ENCODE results near the gene GUCA1A.
"Not testable (repeated sequence)": the region's sequence is repeated elsewhere in the genome, so short reads cannot be mapped to it uniquely, and the experiment has no call there.

Gene GUCA1A

GRCh38 chr6:42147138-42147562 is 26.0 kb upstream of the GUCA1A start:
- DNase-seq, result no peak

DNA sequence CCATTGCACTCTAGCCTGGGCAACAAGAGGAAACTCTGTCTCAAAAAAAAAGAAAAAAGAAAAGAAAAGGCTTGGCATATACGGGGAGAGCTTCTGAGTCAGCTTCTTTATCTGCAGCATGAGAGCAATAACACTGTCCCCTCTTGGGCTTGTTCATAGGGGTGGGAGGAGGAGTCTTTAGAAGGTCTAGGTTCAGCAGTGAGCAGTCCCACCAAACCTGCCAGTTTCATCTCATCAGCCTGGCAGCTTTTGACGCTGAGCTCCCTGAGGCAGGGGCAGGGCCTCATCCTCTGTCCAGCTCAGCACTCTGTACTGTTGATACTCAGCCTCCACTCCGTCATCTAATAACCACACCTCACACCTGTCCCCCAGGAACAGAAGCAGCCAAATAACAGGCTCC is 25.1 kb upstream of the GUCA1A start:
- no peak for DNase-seq

- DNase-seq, result no peak
Measured at GRCh38 chr6:42150254-42150653, 22.9 kb upstream of the GUCA1A start.

DNA sequence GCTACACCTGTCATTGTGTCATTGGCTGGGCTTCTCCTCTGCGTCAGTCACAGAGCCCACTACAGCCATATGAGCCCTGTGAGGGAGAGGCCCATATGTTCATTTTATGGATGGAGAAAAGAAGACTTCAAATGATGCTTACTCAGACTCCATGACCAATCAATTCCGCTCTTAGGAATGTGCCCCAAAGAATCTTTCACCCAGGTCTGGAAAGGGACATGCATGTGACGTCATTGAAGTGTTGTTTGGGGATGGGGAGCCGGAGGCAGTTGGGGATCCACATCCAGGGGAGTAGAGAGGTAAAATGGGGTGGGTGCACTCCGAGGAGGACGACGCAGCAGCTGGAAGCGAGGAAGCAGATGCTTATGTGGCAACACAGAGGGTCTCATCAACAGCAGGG is 21.1 kb upstream of the GUCA1A start:
- DNase-seq, result no peak

DNA sequence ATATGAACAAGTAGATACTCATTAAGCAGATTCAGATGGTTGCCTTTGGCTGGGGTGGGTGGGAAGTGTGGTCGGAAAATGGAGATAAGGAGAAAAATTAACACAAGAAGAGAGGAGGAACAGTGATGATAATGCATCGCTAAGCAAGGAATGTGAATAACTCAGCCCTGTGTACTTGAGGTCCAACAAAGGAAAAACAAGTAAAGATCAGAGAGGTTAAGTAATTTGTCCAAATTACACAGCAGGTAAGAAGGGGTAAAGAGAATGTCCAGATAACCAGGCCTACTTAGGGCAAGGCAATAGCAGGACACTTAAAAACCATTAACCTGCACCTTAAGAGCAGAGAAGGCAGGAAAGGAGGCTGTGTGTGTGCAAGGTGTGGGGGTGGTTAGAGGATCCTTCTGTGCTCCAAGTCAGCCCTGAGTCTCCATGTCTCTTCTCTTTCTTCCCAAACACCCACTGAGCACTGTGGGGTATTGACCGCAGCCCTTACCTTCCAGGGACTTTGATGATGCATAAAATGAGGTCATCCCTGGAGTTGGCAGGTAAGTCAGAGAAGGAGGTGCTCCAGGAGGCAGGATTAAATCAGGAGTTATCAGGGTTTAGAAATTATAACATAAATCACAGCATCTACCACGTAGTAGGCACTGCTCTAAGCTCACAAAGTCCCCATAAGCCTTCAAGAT is 20.5 kb upstream of the GUCA1A start:
- not testable (repeated sequence) for DNase-seq

- no peak for DNase-seq
Measured at GRCh38 chr6:42153921-42154320, 19.2 kb upstream of the GUCA1A start.

- no peak for DNase-seq
Measured at GRCh38 chr6:42154461-42155209, 18.5 kb upstream of the GUCA1A start.

GRCh38 chr6:42155293-42155692 is 17.9 kb upstream of the GUCA1A start:
- DNase-seq, result no peak

DNA sequence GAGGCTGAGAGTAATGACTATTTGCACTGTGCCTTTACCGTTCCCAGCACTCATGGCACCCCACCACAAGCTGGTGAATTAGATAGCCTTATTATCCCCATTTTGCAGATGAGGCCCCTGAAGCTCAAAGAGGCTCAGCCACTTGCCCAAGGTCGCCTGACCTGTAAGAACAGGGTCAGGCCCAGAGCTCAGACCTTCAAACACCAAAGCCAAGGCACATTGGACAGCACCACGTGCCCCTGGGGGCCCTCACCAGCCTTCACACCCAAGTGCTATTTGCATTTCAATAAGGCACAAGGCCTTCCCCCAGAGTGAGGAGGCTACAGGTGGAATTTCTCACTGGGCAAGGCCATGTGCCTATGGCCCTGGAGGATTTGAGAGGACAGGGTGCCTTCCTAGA is 16.5 kb upstream of the GUCA1A start:
- DNase-seq, result no peak

DNA sequence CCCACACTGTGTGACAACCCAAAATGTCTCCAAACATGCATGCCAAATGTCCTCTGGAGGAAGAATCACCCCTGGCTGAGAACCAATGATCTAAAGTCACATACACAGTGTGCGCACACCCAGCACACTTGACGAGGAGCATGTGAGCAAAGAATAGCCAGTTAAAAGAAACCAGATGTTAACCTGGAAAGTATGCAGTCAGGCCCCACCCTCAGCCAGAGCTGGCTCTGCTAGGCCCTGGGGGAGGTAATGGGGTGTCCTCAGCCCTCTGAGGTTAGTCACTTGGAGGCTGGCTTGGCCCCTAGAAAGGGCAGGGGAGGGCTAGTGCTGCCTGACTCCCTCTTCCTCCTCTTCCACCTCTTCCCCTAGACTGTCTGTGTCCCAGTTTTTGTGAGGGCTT is 15.2 kb upstream of the GUCA1A start:
- DNase-seq, result no peak

DNA sequence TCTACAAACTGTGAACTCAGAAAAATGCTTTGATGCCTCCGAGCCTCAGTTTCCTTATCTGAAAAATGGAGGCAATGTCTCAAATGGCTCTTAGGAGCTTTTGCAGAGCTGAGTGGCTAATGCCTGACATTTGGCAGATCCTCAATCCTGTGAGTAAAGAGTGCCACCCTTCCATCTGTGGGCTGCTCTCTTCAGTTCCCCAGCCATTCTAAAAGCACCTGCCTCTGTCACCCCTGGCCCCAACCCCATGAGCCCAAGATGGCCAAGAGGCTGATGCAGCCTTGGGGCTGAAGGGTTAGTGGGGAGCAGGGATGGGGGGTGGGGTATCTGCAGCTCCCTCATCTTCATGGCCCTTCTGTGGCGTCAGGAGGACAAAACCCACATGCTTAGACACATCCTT is 14.5 kb upstream of the GUCA1A start:
- no peak for DNase-seq

DNA sequence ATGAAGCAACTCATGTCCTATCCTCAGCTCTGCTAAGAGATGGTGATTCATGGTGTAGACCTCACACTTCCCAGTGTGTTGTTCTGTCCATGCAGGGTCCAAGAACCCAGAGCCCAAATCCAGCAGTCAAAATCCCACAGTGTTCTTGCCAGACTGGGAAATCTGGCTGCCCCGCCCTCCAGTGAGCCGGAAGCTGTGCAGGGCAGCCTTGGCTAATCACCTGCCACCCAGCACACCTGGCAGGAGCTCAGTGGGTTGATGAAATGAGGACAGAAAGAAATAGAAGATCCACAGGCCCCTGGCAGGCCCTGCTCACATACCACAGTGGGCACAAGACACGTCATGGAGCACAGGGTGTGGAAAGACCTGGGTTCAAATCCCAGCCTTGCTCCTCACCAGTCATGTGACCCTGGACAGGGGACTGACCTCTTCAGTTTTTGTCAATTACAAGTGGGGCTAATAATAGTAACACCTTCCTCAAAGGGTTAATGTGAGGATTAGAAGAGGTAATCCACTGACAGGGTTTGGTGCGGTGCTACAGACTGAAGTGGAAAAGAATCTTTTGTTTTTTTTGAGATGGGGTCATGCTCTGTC is 13.6 kb upstream of the GUCA1A start:
- DNase-seq, result no peak

DNA sequence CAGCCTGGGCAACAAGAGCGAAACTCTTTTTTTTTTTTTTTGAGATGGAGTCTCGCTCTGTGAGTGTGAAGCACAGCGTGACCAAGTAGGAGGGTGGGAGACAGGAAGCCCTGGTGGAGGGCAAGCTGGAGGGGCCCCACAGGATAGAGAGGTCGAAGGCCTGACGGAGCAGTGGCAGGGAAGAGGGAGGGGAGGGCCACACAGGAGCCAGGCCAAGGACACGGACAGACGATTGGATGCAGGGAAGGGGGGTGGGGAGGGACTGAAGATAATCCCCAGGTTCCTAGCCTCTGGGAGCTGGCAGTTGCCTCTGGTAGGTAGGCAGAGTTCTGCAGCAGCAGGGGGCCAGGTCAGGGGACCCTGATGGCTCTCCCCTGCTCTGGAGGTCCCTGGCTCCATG is 10.8 kb upstream of the GUCA1A start:
- no peak for DNase-seq

GRCh38 chr6:42162812-42163211 is 10.4 kb upstream of the GUCA1A start:
- no peak for DNase-seq

GRCh38 chr6:42163981-42164380 is 9.2 kb upstream of the GUCA1A start:
- no peak for DNase-seq

GRCh38 chr6:42165016-42165415 is 8.1 kb upstream of the GUCA1A start:
- DNase-seq, result no peak

GRCh38 chr6:42166444-42167141 is 6.6 kb upstream of the GUCA1A start:
- no peak for DNase-seq

DNA sequence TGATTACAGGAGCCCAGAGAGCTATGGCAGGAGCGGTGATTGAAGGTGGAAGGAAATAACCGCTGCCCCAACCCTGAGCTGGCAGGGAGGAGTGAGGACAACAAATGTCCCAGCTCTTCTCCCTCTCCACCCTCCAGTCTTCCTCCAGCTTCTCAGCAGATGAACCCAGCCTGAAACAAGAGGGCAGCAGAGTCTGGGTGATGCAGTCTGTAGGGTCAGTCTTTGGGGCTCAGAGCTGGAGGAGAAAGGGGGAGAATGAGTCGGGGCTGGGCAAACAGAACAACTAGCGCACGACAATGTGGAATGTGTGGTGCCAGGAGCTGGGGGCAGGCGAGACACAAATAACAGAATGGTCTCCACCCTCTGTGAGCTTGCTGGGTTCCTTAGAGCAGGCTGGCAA is 4.5 kb upstream of the GUCA1A start:
- DNase-seq, result no peak

DNA sequence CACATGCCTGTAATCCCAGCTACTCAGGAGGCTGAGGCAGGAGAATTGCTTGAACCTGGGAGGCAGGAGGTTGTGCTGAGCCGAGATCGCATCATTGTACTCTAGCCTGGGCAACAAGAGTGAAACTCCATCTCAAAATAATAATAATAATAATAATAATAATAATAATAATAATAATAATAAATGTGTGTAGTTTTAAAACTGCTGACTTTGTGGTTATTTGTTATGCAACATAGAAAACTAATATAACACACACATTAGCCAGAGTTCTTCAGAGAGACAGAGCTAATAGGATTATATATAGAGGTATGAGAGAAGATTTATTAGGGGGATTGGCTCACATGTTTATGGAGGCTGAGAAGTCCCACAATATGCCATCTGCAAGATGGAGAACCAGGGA is 3.4 kb upstream of the GUCA1A start:
- not testable (repeated sequence) for DNase-seq

GRCh38 chr6:42171813-42172581 is 1.2 kb upstream of the GUCA1A start:
- no peak for DNase-seq

DNA sequence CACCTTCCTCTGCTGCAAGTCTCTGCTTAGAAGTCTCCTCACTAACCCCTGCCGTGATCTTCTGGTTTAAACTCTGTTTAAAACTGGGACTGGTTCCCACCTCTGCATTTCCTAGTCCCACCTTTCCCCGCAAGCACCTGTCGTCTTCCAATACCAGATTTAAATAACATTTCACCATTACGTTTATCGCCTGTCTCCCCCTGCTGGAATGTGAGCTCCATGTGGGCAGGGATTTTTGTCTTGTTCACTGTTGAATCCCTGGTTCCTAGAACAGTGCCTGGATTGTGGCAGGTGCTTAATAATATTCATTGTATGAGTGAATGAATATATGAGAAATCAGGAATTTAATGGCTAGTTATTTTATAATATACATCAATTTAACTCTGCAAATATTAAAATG is 2.7 kb downstream of the GUCA1A start:
- no peak for DNase-seq

GRCh38 chr6:42176981-42177380 is 3.8 kb downstream of the GUCA1A start:
- no peak for DNase-seq
